WTC11 (cell line): ENCODE results near the gene RPL26. TPM values are rescaled to one million over a fixed set of nuclear protein-coding genes. Genes with fewer than 3 reads are reported as not detected.

Source experiments
- ATAC-seq: fragments of 200-7000 bp; cut with Tn5 transposase; 2 replicates; pipeline ENCODE4 v1.10.0; 2021; ENCODE audit warnings: mild to moderate bottlenecking, moderate library complexity
- CTCF ChIA-PET: fragments of 300-600 bp; sonication (Branson Sonifier 250); formaldehyde crosslinking; loops from one replicate; lab custom pipeline; 2021; ENCODE audit warnings: antibody characterized with exemption; lab: Charles Lee
- POLR2A ChIA-PET: fragments of 350-600 bp; sonication (Branson Sonifier 250); formaldehyde crosslinking; loops from one replicate; lab custom pipeline; 2021; ENCODE audit warnings: antibody characterized with exemption; lab: Charles Lee
- DNase-seq: peaks from one replicate; pipeline ENCODE4 v3.0.0; 2021; ENCODE audit warnings: low spot score
- H3K27ac Mint-ChIP-seq: 2 replicates; pipeline ENCODE4 v1.8.0; 2021; ENCODE audit warnings: mixed read lengths
- H3K27me3 Mint-ChIP-seq: 2 replicates; pipeline ENCODE4 v1.8.0; 2021; ENCODE audit warnings: low read depth, mild to moderate bottlenecking, moderate library complexity, mixed read lengths
- H3K36me3 Mint-ChIP-seq: 2 replicates; pipeline ENCODE4 v1.8.0; 2021; ENCODE audit warnings: mixed read lengths
- H3K4me1 Mint-ChIP-seq: 2 replicates; pipeline ENCODE4 v1.8.0; 2022; ENCODE audit warnings: mixed read lengths
- H3K4me3 Mint-ChIP-seq: 2 replicates; pipeline ENCODE4 v1.8.0; 2021; ENCODE audit warnings: mild to moderate bottlenecking, moderate library complexity, mixed read lengths
- H3K9me3 Mint-ChIP-seq: 2 replicates; pipeline ENCODE4 v1.8.0; 2021; ENCODE audit warnings: mixed read lengths
- ATF6 ChIP-seq: sonication (generic); formaldehyde crosslinking; IDR thresholded peaks from 2 replicates; pipeline ENCODE4 v1.8.1; 2023; ENCODE audit warnings: mild to moderate bottlenecking, missing genetic modification reagents
- FOXK1 ChIP-seq: sonication (generic); formaldehyde crosslinking; IDR thresholded peaks from 2 replicates; pipeline ENCODE4 v1.8.0; 2022; ENCODE audit warnings: mild to moderate bottlenecking, moderate library complexity, missing genetic modification reagents
- FOXP1 ChIP-seq: sonication (generic); formaldehyde crosslinking; IDR thresholded peaks from 2 replicates; pipeline ENCODE4 v1.8.0; 2022; ENCODE audit warnings: missing genetic modification reagents, mild to moderate bottlenecking, moderate library complexity, borderline replicate concordance
- GABPB1 ChIP-seq: sonication (generic); formaldehyde crosslinking; IDR thresholded peaks from 2 replicates; pipeline ENCODE4 v1.8.1; 2023; ENCODE audit warnings: mild to moderate bottlenecking, missing genetic modification reagents
- IRF1 ChIP-seq: sonication (generic); formaldehyde crosslinking; IDR thresholded peaks from 2 replicates; pipeline ENCODE4 v1.8.0; 2023; ENCODE audit warnings: missing genetic modification reagents
- MAX ChIP-seq: sonication (generic); formaldehyde crosslinking; IDR thresholded peaks from 2 replicates; pipeline ENCODE4 v1.8.0; 2022; ENCODE audit warnings: mild to moderate bottlenecking, missing genetic modification reagents
- MXD4 ChIP-seq: fragments of 250-450 bp; sonication (Bioruptor Pico); IDR thresholded peaks from 2 replicates; pipeline ENCODE4 v1.8.0; 2021; ENCODE audit warnings: mild to moderate bottlenecking, moderate library complexity, borderline replicate concordance
- MYBL2 ChIP-seq: sonication (generic); formaldehyde crosslinking; IDR thresholded peaks from 2 replicates; pipeline ENCODE4 v1.8.1; 2023; ENCODE audit warnings: mild to moderate bottlenecking, moderate library complexity, missing genetic modification reagents
- NFYB ChIP-seq: sonication (generic); formaldehyde crosslinking; conservative IDR thresholded peaks from 2 replicates; pipeline ENCODE4 v1.8.0; 2022; ENCODE audit warnings: low read depth, missing genetic modification reagents
- PRDM15 ChIP-seq: sonication (generic); formaldehyde crosslinking; IDR thresholded peaks from 2 replicates; pipeline ENCODE4 v1.8.0; 2022; ENCODE audit warnings: missing genetic modification reagents
- TCF7 ChIP-seq: sonication (generic); formaldehyde crosslinking; IDR thresholded peaks from 2 replicates; pipeline ENCODE4 v1.8.0; 2022; ENCODE audit warnings: mild to moderate bottlenecking, low read depth, missing genetic modification reagents, moderate library complexity
- TEAD4 ChIP-seq: sonication (generic); formaldehyde crosslinking; IDR thresholded peaks from 2 replicates; pipeline ENCODE4 v1.8.0; 2022; ENCODE audit warnings: mild to moderate bottlenecking, missing genetic modification reagents
- ZNF671 ChIP-seq: fragments of 250-450 bp; sonication (Bioruptor Pico); IDR thresholded peaks from 2 replicates; pipeline ENCODE4 v1.8.0; 2021; ENCODE audit warnings: mild to moderate bottlenecking
- total RNA-seq: library from RNA; stranded (reverse); gene quantifications from 3 replicates; pipeline ENCODE4 v1.2.3, GENCODE V29; 2021
- TF ChIP-seq, protein P1 (sequence below): sonication (generic); formaldehyde crosslinking; IDR thresholded peaks from 2 replicates; pipeline ENCODE4 v1.8.1; 2022; ENCODE audit warnings: low read depth, missing genetic modification reagents, borderline replicate concordance
- TF ChIP-seq, protein P2 (sequence below): fragments of 250-450 bp; sonication (Bioruptor Pico); IDR thresholded peaks from 2 replicates; pipeline ENCODE4 v1.9.0; 2021; ENCODE audit warnings: mild to moderate bottlenecking, borderline replicate concordance
- TF ChIP-seq, protein P3 (sequence below): sonication (generic); formaldehyde crosslinking; IDR thresholded peaks from 2 replicates; pipeline ENCODE4 v1.8.1; 2022; ENCODE audit warnings: mild to moderate bottlenecking, missing genetic modification reagents, moderate library complexity, borderline replicate concordance

RPL26 gene
- total RNA-seq, 1 experiment from 2014 or later, result 1,825 TPM

DNA sequence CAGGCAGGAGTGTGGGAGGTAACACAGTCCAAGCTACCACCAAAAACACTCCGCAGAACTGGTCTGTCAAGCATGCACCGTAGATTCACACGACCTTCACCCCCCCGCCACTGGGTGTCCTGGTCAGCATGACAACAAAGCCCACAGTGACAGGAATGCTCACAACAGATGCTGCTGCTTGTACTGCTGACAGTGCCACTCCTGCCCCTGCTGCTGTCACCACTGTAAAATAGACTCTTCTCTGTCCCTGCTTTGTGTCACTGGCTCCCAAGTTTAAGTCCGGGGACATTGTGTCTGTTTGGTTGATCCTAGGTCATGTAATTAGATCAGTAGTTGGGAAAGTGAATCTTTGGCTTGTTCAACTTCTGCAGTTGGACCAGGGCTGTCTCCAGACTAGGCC, 50.3 kb downstream of the RPL26 start:
- H3K9me3 Mint-ChIP-seq, result no peaks in the 10 kb centered on the region; the same call in 1 of the 2 replicates
- DNase-seq (no peak), ATAC-seq (peak; percentile 52)
- POLR2A ChIA-PET, result no interaction called here
- H3K4me3 Mint-ChIP-seq, result no peak overlapping the region
- H3K36me3 Mint-ChIP-seq, result no peaks in the 10 kb centered on the region
- H3K27ac Mint-ChIP-seq, result no peak overlapping the region
- no peak for TF ChIP-seq IRF1 (CRISPR knock-in tag)
- TF ChIP-seq, protein P1, sequence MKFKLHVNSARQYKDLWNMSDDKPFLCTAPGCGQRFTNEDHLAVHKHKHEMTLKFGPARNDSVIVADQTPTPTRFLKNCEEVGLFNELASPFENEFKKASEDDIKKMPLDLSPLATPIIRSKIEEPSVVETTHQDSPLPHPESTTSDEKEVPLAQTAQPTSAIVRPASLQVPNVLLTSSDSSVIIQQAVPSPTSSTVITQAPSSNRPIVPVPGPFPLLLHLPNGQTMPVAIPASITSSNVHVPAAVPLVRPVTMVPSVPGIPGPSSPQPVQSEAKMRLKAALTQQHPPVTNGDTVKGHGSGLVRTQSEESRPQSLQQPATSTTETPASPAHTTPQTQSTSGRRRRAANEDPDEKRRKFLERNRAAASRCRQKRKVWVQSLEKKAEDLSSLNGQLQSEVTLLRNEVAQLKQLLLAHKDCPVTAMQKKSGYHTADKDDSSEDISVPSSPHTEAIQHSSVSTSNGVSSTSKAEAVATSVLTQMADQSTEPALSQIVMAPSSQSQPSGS (CRISPR knock-in tag), result no peak
- no peak for TF ChIP-seq FOXK1
- TF ChIP-seq MYBL2 (CRISPR knock-in tag), result no peak
- TF ChIP-seq, protein P2, sequence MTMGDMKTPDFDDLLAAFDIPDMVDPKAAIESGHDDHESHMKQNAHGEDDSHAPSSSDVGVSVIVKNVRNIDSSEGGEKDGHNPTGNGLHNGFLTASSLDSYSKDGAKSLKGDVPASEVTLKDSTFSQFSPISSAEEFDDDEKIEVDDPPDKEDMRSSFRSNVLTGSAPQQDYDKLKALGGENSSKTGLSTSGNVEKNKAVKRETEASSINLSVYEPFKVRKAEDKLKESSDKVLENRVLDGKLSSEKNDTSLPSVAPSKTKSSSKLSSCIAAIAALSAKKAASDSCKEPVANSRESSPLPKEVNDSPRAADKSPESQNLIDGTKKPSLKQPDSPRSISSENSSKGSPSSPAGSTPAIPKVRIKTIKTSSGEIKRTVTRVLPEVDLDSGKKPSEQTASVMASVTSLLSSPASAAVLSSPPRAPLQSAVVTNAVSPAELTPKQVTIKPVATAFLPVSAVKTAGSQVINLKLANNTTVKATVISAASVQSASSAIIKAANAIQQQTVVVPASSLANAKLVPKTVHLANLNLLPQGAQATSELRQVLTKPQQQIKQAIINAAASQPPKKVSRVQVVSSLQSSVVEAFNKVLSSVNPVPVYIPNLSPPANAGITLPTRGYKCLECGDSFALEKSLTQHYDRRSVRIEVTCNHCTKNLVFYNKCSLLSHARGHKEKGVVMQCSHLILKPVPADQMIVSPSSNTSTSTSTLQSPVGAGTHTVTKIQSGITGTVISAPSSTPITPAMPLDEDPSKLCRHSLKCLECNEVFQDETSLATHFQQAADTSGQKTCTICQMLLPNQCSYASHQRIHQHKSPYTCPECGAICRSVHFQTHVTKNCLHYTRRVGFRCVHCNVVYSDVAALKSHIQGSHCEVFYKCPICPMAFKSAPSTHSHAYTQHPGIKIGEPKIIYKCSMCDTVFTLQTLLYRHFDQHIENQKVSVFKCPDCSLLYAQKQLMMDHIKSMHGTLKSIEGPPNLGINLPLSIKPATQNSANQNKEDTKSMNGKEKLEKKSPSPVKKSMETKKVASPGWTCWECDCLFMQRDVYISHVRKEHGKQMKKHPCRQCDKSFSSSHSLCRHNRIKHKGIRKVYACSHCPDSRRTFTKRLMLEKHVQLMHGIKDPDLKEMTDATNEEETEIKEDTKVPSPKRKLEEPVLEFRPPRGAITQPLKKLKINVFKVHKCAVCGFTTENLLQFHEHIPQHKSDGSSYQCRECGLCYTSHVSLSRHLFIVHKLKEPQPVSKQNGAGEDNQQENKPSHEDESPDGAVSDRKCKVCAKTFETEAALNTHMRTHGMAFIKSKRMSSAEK, result no peak
- TF ChIP-seq MAX (CRISPR knock-in tag), result no peak
- no peak for TF ChIP-seq TEAD4 (CRISPR knock-in tag)
- TF ChIP-seq GABPB1 (CRISPR knock-in tag), result no peak
- TF ChIP-seq PRDM15 (CRISPR knock-in tag), result no peak
- TF ChIP-seq TCF7 (CRISPR knock-in tag), result no peak
- TF ChIP-seq, protein P3, sequence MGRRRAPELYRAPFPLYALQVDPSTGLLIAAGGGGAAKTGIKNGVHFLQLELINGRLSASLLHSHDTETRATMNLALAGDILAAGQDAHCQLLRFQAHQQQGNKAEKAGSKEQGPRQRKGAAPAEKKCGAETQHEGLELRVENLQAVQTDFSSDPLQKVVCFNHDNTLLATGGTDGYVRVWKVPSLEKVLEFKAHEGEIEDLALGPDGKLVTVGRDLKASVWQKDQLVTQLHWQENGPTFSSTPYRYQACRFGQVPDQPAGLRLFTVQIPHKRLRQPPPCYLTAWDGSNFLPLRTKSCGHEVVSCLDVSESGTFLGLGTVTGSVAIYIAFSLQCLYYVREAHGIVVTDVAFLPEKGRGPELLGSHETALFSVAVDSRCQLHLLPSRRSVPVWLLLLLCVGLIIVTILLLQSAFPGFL, result no peak
- TF ChIP-seq MXD4 (CRISPR knock-in tag), result no peak
- TF ChIP-seq ZNF671 (CRISPR knock-in tag), result no peak
- TF ChIP-seq FOXP1 (CRISPR knock-in tag), result no peak
- TF ChIP-seq ATF6 (CRISPR knock-in tag), result no peak
- TF ChIP-seq NFYB (CRISPR knock-in tag), result no peak
- peaks cover 7% of the 10 kb centered on the region for H3K27me3 Mint-ChIP-seq
- CTCF ChIA-PET, result interaction anchor here (0.7 kb wide), 1 partner anchor 77 kb away, joined by 3 read pairs; no protein-coding TSS in a partner anchor
- peaks cover 4% of the 10 kb centered on the region for H3K4me1 Mint-ChIP-seq
